T-helper 2 cell (primary cell): ENCODE data around the gene HSD17B3.
"Not testable (repeated sequence)": the region's sequence is repeated elsewhere in the genome, so short reads cannot be mapped to it uniquely, and the experiment has no call there.

Experiments used
- DNase-seq, 5 experiments: peaks; one replicate each; pipeline versions ENCODE4 v3.0.0 to v3.0.0-alpha.2; 2012 to 2022

Gene HSD17B3

GRCh38 chr9:96305171-96305570 is 3.2 kb upstream of the HSD17B3 start:
- DNase-seq: no peak

GRCh38 chr9:96304230-96304629 is 2.3 kb upstream of the HSD17B3 start:
- DNase-seq: no peak

- DNase-seq: no peak
Observed at GRCh38 chr9:96299823-96300222, 2.2 kb downstream of the HSD17B3 start.

GRCh38 chr9:96294159-96294545 is 7.8 kb downstream of the HSD17B3 start:
- DNase-seq: no peak

- DNase-seq: no peak
Observed at GRCh38 chr9:96293498-96294158, 8.3 kb downstream of the HSD17B3 start.

- DNase-seq: no peak
Observed at GRCh38 chr9:96289392-96289791, 12.6 kb downstream of the HSD17B3 start.

GRCh38 chr9:96281641-96282040 is 20.3 kb downstream of the HSD17B3 start:
- DNase-seq: no peak

- no peak for DNase-seq
Observed at GRCh38 chr9:96279932-96280331, 22.0 kb downstream of the HSD17B3 start.

- DNase-seq: no peak
Observed at GRCh38 chr9:96274939-96275338, 27.0 kb downstream of the HSD17B3 start.

GRCh38 chr9:96270236-96270744 is 31.7 kb downstream of the HSD17B3 start:
- DNase-seq: no peak

- no peak for DNase-seq
Observed at GRCh38 chr9:96258967-96259366, 43.0 kb downstream of the HSD17B3 start.

- no peak for DNase-seq
Observed at GRCh38 chr9:96256800-96257199, 45.2 kb downstream of the HSD17B3 start.

GRCh38 chr9:96255698-96256097 is 46.3 kb downstream of the HSD17B3 start:
- DNase-seq: no peak

- DNase-seq: no peak
Observed at GRCh38 chr9:96253059-96253696, 48.8 kb downstream of the HSD17B3 start.

GRCh38 chr9:96251451-96251850 is 50.5 kb downstream of the HSD17B3 start:
- no peak for DNase-seq

- DNase-seq: no peak
Observed at GRCh38 chr9:96249746-96250145, 52.2 kb downstream of the HSD17B3 start.

- DNase-seq: no peak
Observed at GRCh38 chr9:96246267-96246671, 55.7 kb downstream of the HSD17B3 start.

GRCh38 chr9:96245399-96245798 is 56.6 kb downstream of the HSD17B3 start:
- DNase-seq: no peak

- DNase-seq: no peak
Observed at GRCh38 chr9:96243778-96244177, 58.2 kb downstream of the HSD17B3 start.

- no peak for DNase-seq
Observed at GRCh38 chr9:96242811-96243210, 59.2 kb downstream of the HSD17B3 start.

GRCh38 chr9:96241391-96241809 is 60.6 kb downstream of the HSD17B3 start:
- peak in 2 of 5 experiments; percentile 68 to 71 for DNase-seq

- no peak for DNase-seq
Observed at GRCh38 chr9:96236854-96237550, 65.0 kb downstream of the HSD17B3 start.

- DNase-seq: not testable (repeated sequence)
Observed at GRCh38 chr9:96236337-96236736, 65.6 kb downstream of the HSD17B3 start.
